ENCODE measurements around the gene ZNF44. TPM values are rescaled to one million over a fixed set of nuclear protein-coding genes. Genes with fewer than 3 reads are reported as not detected.

The ZNF44 gene
- total RNA-seq, 4 donors from 2014 or later: 6.6 to 13.2 (median 11.0) TPM

DNA sequence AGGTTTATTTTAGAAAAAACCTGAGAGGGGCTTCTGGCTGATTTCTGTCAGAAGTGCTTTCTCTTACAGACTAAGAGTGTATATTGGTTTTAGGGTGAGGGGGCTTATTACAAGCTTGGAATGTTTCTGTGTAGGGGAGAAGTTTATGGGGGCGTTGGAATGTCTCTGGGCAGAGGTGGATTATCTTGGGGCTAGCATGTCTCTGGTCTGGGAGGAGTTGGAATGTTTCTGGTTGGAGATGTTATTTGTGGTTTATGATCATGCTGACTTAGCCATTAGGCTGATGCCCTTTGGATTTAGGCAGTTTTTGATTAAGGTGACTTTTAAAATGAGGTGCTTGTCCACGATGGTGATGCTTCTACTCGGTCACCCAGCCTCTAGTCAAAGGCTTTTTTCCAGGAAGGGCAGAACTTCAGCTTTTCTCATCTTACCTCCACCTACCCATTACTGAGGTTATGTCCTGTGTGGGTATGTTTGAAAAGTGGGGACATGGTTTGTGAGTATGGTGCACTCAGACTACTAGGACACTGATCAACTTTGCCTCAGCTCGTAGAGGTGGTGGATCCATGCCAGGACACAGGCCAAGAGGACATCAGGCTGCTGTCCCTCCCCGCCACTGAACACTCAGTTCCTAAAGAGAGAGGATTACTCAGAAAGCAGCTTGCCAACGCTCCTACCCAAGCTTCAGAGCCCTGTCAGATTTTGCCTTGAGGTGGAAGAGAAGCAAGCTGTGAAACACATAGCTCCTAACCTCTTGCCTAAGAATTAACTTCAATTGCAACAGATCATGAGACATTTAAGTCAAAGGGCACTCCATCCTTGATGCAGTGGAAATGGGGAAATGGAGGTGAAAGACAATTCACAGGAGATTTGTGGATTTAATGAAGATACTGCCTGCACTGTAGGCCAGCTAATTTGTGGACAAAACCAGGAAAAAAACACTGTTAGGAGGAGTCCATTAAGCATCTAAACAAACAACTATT, 63.6 kb downstream of the ZNF44 start:
- no peak for ATAC-seq (ENCODE audit: low FRiP score)
- DNase-seq (ENCODE audit: low spot score): no peak
- TF ChIP-seq CTCF (IDR thresholded peaks at IDR 0.05): no peak

GRCh38 chr19:12229990-12230389, 64.7 kb downstream of the ZNF44 start:
- ATAC-seq (ENCODE audit: low FRiP score) (no peak), DNase-seq (ENCODE audit: low spot score) (no peak)
- TF ChIP-seq CTCF (IDR thresholded peaks at IDR 0.05): no peak

GRCh38 chr19:12224676-12225075, 70.0 kb downstream of the ZNF44 start:
- DNase-seq (ENCODE audit: low spot score) (no peak), ATAC-seq (ENCODE audit: low FRiP score) (no peak)
- TF ChIP-seq CTCF (IDR thresholded peaks at IDR 0.05): no peak

DNA sequence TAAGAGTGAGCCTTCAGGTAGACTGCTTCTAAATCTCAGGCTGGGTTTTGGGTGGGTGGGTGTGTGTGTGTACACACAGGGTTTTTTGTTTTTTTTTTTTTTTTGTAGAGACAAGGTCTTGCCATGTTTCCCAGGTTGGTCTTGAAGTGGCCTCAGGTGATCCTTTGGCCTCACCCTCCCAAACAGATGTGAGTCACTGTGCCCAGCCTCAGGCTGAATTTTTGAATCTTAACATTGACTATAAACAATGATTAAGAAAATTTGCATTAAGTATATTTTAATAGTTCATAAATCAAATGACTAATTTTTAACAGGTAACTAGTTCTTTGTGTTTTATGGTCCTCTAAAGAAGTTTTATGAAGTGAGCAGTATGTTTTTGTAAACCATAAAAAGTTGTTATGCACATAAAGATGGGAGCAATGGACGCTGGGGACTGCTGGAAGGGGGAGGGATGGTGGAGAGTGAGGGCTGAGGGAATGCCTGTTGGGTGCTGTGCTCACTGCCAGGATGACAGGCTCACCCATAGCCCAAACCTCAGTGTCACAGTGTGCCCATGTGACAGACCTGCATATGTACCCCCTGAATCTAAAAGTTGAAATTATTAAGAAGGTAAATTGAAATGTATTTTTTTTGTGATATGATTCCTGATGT, 71.6 kb downstream of the ZNF44 start:
- DNase-seq (ENCODE audit: low spot score): no peak
- no peak for TF ChIP-seq CTCF (IDR thresholded peaks at IDR 0.05)
- no peak for ATAC-seq (ENCODE audit: low FRiP score)

Other genes starting within 250 kb of the ZNF44 start
- 1 to 10 TPM in 2 of 4 donors, under 1 TPM in 1, not detected in 1; 0.19 to 2.4 (median 1.9) TPM for gene ZNF878, start 241.9 kb downstream of the ZNF44 start, total RNA-seq
- gene ZNF844, start 230.2 kb downstream of the ZNF44 start, total RNA-seq: 10 to 100 TPM in 1 of 4 donors, 1 to 10 TPM in 3; 2.5 to 13.4 (median 4.8) TPM
- 1 to 10 TPM; 1.7 to 4.5 (median 2.4) TPM for gene ZNF20, start 154.5 kb downstream of the ZNF44 start, total RNA-seq
- 1 to 10 TPM; 2.2 to 6.6 (median 3.7) TPM for gene ZNF625, start 138.1 kb downstream of the ZNF44 start, total RNA-seq
- 10 to 100 TPM in 1 of 4 donors, 1 to 10 TPM in 3; 4.8 to 10.4 (median 9.1) TPM for gene ZNF136, start 131.8 kb downstream of the ZNF44 start, total RNA-seq
- 1 to 10 TPM in 3 of 4 donors, under 1 TPM in 1; 0.84 to 8.2 (median 2.5) TPM for gene ZNF563, start 38.8 kb upstream of the ZNF44 start, total RNA-seq
- 1 to 10 TPM; 1.8 to 7.9 (median 3.0) TPM for gene ZNF442, start 70.8 kb upstream of the ZNF44 start, total RNA-seq
- 10 to 100 TPM in 1 of 4 donors, 1 to 10 TPM in 3; 3.1 to 11.0 (median 4.2) TPM for gene ZNF799, start 106.4 kb upstream of the ZNF44 start, total RNA-seq
- gene ZNF443, start 146.1 kb upstream of the ZNF44 start, total RNA-seq: 1 to 10 TPM; 2.3 to 6.5 (median 2.7) TPM
- gene ZNF709, start 189.9 kb upstream of the ZNF44 start, total RNA-seq: 1 to 10 TPM; 1.8 to 4.6 (median 2.4) TPM